Testis (tissue), 3 donors: ENCODE data around the gene UCK1. TPM values are rescaled to one million over a fixed set of nuclear protein-coding genes. Genes with fewer than 3 reads are reported as not detected.

ENCODE experiments used
- DNase-seq: peaks from one replicate; pipeline ENCODE4 v3.0.0-alpha.2; 2019
- H3K27ac ChIP-seq, 2 donors: fragments of 200-600 bp; sonication (generic); one replicate each; pipeline ENCODE4 v1.5.1; 2019
- H3K27me3 ChIP-seq: fragments of 200-600 bp; sonication (generic); one replicate; pipeline ENCODE4 v1.5.1; 2019
- H3K36me3 ChIP-seq: fragments of 200-600 bp; sonication (generic); one replicate; pipeline ENCODE4 v1.5.1; 2017; ENCODE audit warnings: low read depth; ENCODE audit errors: missing control alignments
- H3K4me1 ChIP-seq: fragments of 200-600 bp; sonication (generic); one replicate; pipeline ENCODE4 v1.5.1; 2019
- H3K4me3 ChIP-seq, 2 donors: fragments of 200-600 bp; sonication (generic); one replicate each; pipeline ENCODE4 v1.5.1; 2017 to 2019
- H3K9me3 ChIP-seq: fragments of 200-600 bp; sonication (generic); one replicate; pipeline ENCODE4 v1.5.1; 2017
- POLR2A ChIP-seq: fragments of 450-650 bp; IDR thresholded peaks from one replicate; pipeline ENCODE4 v1.6.1; 2017; ENCODE audit warnings: antibody characterized with exemption, mild to moderate bottlenecking, moderate library complexity
- WGBS, 2 donors: methylation state at CpG; one replicate each; pipeline ENCODE4 v1.1.5; 2018; 5-methylcytosine and 5-hydroxymethylcytosine counted together
- intact Hi-C: fragments of 100-400 bp; cut with DNase I; formaldehyde crosslinking; loops from one replicate; pipeline ENCODE4 v1.15.1; 2023; ENCODE audit warnings: low total_unique reads
- polyA plus RNA-seq: library from polyadenylated mRNA; stranded (reverse); fragments of 350-450 nt; fragmentation: Illumina TruSeq; extraction: RNeasy Lipid Tissue Mini Kit (QIAGEN cat#74804); gene quantifications from one replicate; pipeline ENCODE4 v1.2.3, GENCODE V29; 2014; ENCODE audit warnings: low read depth, low replicate concordance; ENCODE audit not compliant: insufficient read depth
- total RNA-seq, 2 donors: library from RNA; depleted of rRNA; stranded (reverse); fragments of >200 nt; gene quantifications; one replicate each; pipeline ENCODE4 v1.2.3, GENCODE V29; 2016
- TF ChIP-seq, protein P1 (sequence below), 3 experiments: fragments of 450-650 bp in 2 of 3; fragments of 200-600 bp in 1 of 3; sonication (generic) in 1 of 3; IDR thresholded peaks; one replicate each; pipeline ENCODE4 v1.5.1; 2016 to 2019; ENCODE audit warnings: antibody characterized with exemption in 3 of 3, mild to moderate bottlenecking in 2 of 3, moderate library complexity in 1 of 3

Gene UCK1
- total and polyA plus RNA-seq, 3 donors from 2014 or later = 34.3 to 49.9 (median 41.1) TPM

DNA sequence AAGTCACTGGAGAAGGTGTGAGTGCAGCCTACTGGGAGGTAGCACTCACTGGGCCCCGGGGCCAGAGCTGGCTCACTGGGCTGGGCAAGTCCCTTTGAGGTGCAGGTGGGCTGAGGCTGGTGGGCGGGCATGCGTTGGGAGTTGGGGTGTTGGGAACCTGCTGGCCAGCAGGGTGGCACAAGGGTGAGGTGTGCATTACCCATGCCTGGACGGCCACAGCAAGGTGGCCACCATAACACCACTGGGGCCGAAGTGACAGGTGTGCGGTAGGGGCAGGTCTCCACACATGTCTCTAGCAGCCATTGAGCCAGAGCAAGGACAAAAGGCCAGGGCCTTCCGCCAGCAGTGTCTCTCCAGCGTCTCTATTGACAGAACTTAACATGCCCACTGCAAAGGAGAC, 36.8 kb upstream of the UCK1 start:
- Histone ChIP-seq H3K36me3 (no peaks in the 10 kb centered on the region), H3K4me1 (no peaks in the 10 kb centered on the region), H3K27me3 (no peaks in the 10 kb centered on the region), H3K27ac (no peak overlapping the region), H3K9me3 (no peaks in the 10 kb centered on the region), H3K4me3 (no peak overlapping the region)
- whole genome bisulfite sequencing, 2 donors = 94 to 98% methylated on average over 6 to 8 of the region's 8 CpGs
- intact Hi-C loops = no loop called here
- DNase-seq = no peak
- TF ChIP-seq POLR2A = no peak
- TF ChIP-seq, protein P1, sequence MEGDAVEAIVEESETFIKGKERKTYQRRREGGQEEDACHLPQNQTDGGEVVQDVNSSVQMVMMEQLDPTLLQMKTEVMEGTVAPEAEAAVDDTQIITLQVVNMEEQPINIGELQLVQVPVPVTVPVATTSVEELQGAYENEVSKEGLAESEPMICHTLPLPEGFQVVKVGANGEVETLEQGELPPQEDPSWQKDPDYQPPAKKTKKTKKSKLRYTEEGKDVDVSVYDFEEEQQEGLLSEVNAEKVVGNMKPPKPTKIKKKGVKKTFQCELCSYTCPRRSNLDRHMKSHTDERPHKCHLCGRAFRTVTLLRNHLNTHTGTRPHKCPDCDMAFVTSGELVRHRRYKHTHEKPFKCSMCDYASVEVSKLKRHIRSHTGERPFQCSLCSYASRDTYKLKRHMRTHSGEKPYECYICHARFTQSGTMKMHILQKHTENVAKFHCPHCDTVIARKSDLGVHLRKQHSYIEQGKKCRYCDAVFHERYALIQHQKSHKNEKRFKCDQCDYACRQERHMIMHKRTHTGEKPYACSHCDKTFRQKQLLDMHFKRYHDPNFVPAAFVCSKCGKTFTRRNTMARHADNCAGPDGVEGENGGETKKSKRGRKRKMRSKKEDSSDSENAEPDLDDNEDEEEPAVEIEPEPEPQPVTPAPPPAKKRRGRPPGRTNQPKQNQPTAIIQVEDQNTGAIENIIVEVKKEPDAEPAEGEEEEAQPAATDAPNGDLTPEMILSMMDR (IDR thresholded peaks at IDR 0.05) = no peak

DNA sequence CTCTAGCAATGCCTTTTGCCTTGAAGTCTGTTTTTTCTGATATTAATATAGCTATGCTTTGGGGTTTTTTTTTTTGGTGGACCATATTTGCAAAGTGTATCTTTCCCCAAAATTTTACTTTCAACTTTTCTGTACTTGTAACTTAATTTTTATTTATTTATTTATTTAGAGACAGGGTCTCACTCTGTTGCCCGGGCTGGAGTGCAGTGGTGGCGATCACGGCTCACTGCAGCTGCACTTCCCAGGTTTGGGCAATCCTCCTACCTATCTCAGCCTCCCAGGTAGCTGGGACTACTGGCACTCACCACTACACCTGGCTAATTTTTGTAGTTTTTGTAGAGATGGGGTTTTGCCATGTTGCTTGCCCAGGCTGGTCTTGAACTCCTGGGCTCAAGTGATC, 35.1 kb upstream of the UCK1 start:
- Histone ChIP-seq H3K27me3 (no peaks in the 10 kb centered on the region), H3K4me1 (no peaks in the 10 kb centered on the region), H3K36me3 (no peaks in the 10 kb centered on the region), H3K27ac (no peak overlapping the region), H3K4me3 (no peak overlapping the region), H3K9me3 (no peaks in the 10 kb centered on the region)
- TF ChIP-seq, protein P1 (IDR thresholded peaks at IDR 0.05) = no peak
- no peak for TF ChIP-seq POLR2A
- DNase-seq = no peak
- intact Hi-C loops = no loop called here
- WGBS, 2 donors = 92 to 93% methylated on average over 3 of the region's 3 CpGs

DNA sequence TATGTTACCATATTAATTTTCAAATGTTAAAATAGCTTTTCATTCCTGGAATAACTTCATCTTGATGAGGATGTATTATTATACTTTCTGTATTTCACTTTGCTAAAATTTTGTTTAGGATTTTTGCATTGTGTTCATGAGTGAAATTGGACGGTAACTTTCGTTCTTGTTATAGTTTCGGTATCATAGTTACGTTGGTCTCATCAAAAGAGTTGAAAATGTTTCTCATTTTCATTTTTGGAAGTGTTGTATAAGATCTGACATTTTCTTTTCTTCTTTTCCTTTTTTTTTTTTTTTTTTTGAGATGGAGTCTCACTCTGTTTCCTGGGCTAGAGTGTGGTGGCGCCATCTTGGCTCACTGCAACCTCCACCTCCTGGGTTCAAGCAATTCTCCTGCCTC, 34.3 kb upstream of the UCK1 start:
- no peaks in the 10 kb centered on the region for H3K36me3 ChIP-seq
- WGBS, 2 donors = 95 to 98% methylated on average over 5 of the region's 5 CpGs

DNA sequence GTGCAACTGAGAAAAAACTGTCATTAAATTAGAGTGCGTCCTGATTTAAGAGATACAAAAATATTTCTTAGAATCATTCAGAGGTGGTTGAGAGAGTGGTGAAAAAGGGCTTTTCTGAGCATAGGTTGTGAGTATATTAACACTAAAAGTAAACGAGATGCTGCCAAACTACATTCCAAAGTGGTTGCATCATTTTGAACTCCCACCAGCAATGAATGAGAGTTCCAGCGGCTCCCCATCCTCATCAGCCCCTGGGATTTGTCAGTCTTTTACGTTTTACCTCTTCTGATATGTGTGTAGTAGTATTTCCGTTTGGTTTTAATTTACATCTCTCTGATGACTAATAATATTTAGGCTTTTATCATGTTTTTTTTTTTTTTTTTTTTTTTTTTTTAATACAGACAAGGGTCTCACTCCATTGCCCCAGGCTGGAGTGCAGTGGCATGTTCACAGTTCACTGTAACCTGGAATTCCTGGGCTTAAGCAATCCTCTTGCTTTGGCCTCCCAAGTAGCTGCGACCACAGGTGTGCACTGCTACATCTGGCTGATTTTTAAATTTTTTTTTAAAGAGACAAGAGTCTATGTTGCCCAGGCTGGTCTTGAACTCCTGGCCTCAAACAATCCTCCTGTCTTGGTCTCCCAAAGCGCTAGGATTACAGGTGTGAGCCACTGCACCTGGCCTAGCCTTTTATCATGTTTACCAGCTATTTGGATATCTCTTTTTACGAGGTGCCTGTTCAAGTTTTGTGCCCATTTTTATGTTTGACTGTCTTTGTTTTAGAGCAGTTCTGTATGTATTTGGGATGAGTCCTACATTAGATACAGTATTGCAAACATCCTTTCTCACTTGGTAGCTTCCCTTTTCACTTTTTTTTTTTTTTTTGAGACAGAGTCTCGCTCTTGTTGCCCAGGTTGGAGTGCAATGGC, 31.2 kb upstream of the UCK1 start:
- Histone ChIP-seq H3K4me3 (no peak overlapping the region), H3K27me3 (no peaks in the 10 kb centered on the region), H3K27ac (no peak overlapping the region), H3K36me3 (no peaks in the 10 kb centered on the region), H3K9me3 (no peaks in the 10 kb centered on the region), H3K4me1 (no peaks in the 10 kb centered on the region)
- 65 to 70% methylated on average over 9 of the region's 9 CpGs for WGBS, 2 donors
- DNase-seq = no peak
- TF ChIP-seq, protein P1 (IDR thresholded peaks at IDR 0.05) = no peak
- no peak for TF ChIP-seq POLR2A
- intact Hi-C loops = no loop called here

More for the DNA sequence above, 34.3 kb upstream of the UCK1 start:
- no peak for DNase-seq
- Histone ChIP-seq H3K4me3 (no peak overlapping the region), H3K4me1 (no peaks in the 10 kb centered on the region), H3K27ac (no peak overlapping the region), H3K9me3 (no peaks in the 10 kb centered on the region), H3K27me3 (no peaks in the 10 kb centered on the region)
- TF ChIP-seq, protein P1 (IDR thresholded peaks at IDR 0.05) = no peak
- no peak for TF ChIP-seq POLR2A
- intact Hi-C loops = no loop called here
